Lower leg skin (tissue), 4 donors: ENCODE data around the gene CHMP5. TPM values are rescaled to one million over a fixed set of nuclear protein-coding genes. Genes with fewer than 3 reads are reported as not detected.

Experiments
- DNase-seq, 2 donors: peaks; one replicate each; pipeline ENCODE4 v3.0.0-alpha.2; 2019; ENCODE audit warnings: low spot score in 2 of 2
- H3K4me3 ChIP-seq: fragments of 200-600 bp; sonication (generic); 2 replicates; pipeline ENCODE4 v1.5.1; 2017; ENCODE audit warnings: mild to moderate bottlenecking, low read depth; ENCODE audit not compliant: poor library complexity, severe bottlenecking
- CTCF ChIP-seq, 3 donors: fragments of 450-650 bp; IDR thresholded peaks; one replicate each; pipeline ENCODE4 v1.5.1; 2016; ENCODE audit warnings: antibody characterized with exemption in 3 of 3, mild to moderate bottlenecking in 3 of 3, moderate library complexity in 2 of 3
- POLR2A ChIP-seq, 2 donors: fragments of 450-650 bp; IDR thresholded peaks; one replicate each; pipeline ENCODE4 v1.6.1; 2016 to 2017; ENCODE audit warnings: antibody characterized with exemption in 2 of 2, mild to moderate bottlenecking in 1 of 2, moderate library complexity in 1 of 2
- WGBS, 2 donors: methylation state at CpG; one replicate each; pipeline ENCODE4 v1.1.5; 2018; 5-methylcytosine and 5-hydroxymethylcytosine counted together
- intact Hi-C: fragments of 100-400 bp; cut with DNase I; formaldehyde crosslinking; loops from one replicate; pipeline ENCODE4 v1.15.0; 2023; ENCODE audit warnings: low total_unique reads
- total RNA-seq, 4 donors: library from RNA; depleted of rRNA; stranded (reverse); fragments of >200 nt; gene quantifications; one replicate each; pipeline ENCODE4 v1.1.0, GENCODE V29; 2016

CHMP5 gene
- total RNA-seq, 4 donors from 2014 or later, result 55.3 to 81.5 (median 65.6) TPM

- intact Hi-C loops, result no loop called here
- no peak for TF ChIP-seq POLR2A (IDR thresholded peaks at IDR 0.05)
- no peak for TF ChIP-seq CTCF (IDR thresholded peaks at IDR 0.05)
- no peak for DNase-seq
- no peak overlapping the region for H3K4me3 ChIP-seq
- 68 to 77% methylated on average over 3 of the region's 3 CpGs for WGBS, 2 donors
These were observed 28.3 kb upstream of the CHMP5 start for GRCh38 chr9:33236571-33236970.

GRCh38 chr9:33239921-33240320 is 24.9 kb upstream of the CHMP5 start, which contains the start of gene SPINK4:
Gene SPINK4 (plus strand): TSS chr9:33240167. CDS start chr9:33240209, 42 bp downstream.
- intact Hi-C loops, result no loop called here
- DNase-seq, result peak in 1 of 2 donors; percentile 81
- no peak within 1 kb of the TSS for H3K4me3 ChIP-seq
- 79 to 91% methylated on average over 7 of the region's 7 CpGs for WGBS, 2 donors
- TF ChIP-seq CTCF (IDR thresholded peaks at IDR 0.05), result no peak
- TF ChIP-seq POLR2A (IDR thresholded peaks at IDR 0.05), result no peak

GRCh38 chr9:33241298-33241697 is 23.6 kb upstream of the CHMP5 start:
- DNase-seq, result no peak
- TF ChIP-seq POLR2A (IDR thresholded peaks at IDR 0.05) (no peak), CTCF (IDR thresholded peaks at IDR 0.05) (no peak)
- 67 to 77% methylated on average over 5 of the region's 5 CpGs for WGBS, 2 donors
- intact Hi-C loops, result no loop called here
- no peak overlapping the region for H3K4me3 ChIP-seq

- H3K4me3 ChIP-seq, result no peak overlapping the region
- intact Hi-C loops, result no loop called here
- TF ChIP-seq POLR2A (IDR thresholded peaks at IDR 0.05) (no peak), CTCF (IDR thresholded peaks at IDR 0.05) (no peak)
- DNase-seq, result no peak
- 84 to 88% methylated on average over 6 of the region's 6 CpGs for WGBS, 2 donors
These were observed 22.2 kb upstream of the CHMP5 start for GRCh38 chr9:33242609-33243134.

GRCh38 chr9:33244137-33244784 is 20.6 kb upstream of the CHMP5 start:
- TF ChIP-seq CTCF (IDR thresholded peaks at IDR 0.05) (no peak), POLR2A (IDR thresholded peaks at IDR 0.05) (no peak)
- 84 to 86% methylated on average over 9 of the region's 9 CpGs for WGBS, 2 donors
- intact Hi-C loops, result no loop called here
- DNase-seq, result peak in 1 of 2 donors; percentile 40
- H3K4me3 ChIP-seq, result no peak overlapping the region
